DMS153 treated with DMSO at 0.1 percent for 48 hours (cell line): ENCODE results near the gene TMEM132C.
A peak's percentile ranks its signal among the peaks of the same experiment; 100 is the strongest.

ENCODE experiments used
- DNase-seq: peaks from one replicate; lab custom pipeline; 2025; ENCODE audit not compliant: unreplicated experiment; lab: John Stamatoyannopoulos, UW

Gene TMEM132C

GRCh38 chr12:128606538-128606937, 339.6 kb downstream of the TMEM132C start:
- no peak for DNase-seq

GRCh38 chr12:128606970-128607369, 340.0 kb downstream of the TMEM132C start:
- DNase-seq = no peak

- DNase-seq = no peak
Measured at GRCh38 chr12:128607641-128608040, 340.7 kb downstream of the TMEM132C start.

GRCh38 chr12:128609861-128610260, 342.9 kb downstream of the TMEM132C start:
- no peak for DNase-seq

GRCh38 chr12:128611736-128612135, 344.8 kb downstream of the TMEM132C start:
- DNase-seq = no peak

- DNase-seq = no peak
Measured at GRCh38 chr12:128612150-128612850, 345.3 kb downstream of the TMEM132C start.

GRCh38 chr12:128613837-128614590, 347.0 kb downstream of the TMEM132C start:
- no peak for DNase-seq

GRCh38 chr12:128617304-128617833, 350.4 kb downstream of the TMEM132C start:
- DNase-seq = no peak

GRCh38 chr12:128619263-128619662, 352.3 kb downstream of the TMEM132C start:
- DNase-seq = no peak

GRCh38 chr12:128621304-128621703, 354.3 kb downstream of the TMEM132C start:
- DNase-seq = no peak

GRCh38 chr12:128623748-128624147, 356.8 kb downstream of the TMEM132C start:
- DNase-seq = no peak

GRCh38 chr12:128626808-128627320, 359.9 kb downstream of the TMEM132C start:
- no peak for DNase-seq

GRCh38 chr12:128627659-128628058, 360.7 kb downstream of the TMEM132C start:
- no peak for DNase-seq

- no peak for DNase-seq
Measured at GRCh38 chr12:128629979-128630378, 363.0 kb downstream of the TMEM132C start.

- no peak for DNase-seq
Measured at GRCh38 chr12:128637642-128638606, 371.0 kb downstream of the TMEM132C start.

- no peak for DNase-seq
Measured at GRCh38 chr12:128639089-128639488, 372.1 kb downstream of the TMEM132C start.

GRCh38 chr12:128643155-128643554, 376.2 kb downstream of the TMEM132C start:
- no peak for DNase-seq

- DNase-seq = peak; percentile 5
Measured at GRCh38 chr12:128644664-128645296, 377.8 kb downstream of the TMEM132C start.

- DNase-seq = no peak
Measured at GRCh38 chr12:128649902-128650301, 382.9 kb downstream of the TMEM132C start.

- DNase-seq = no peak
Measured at GRCh38 chr12:128652136-128652751, 385.3 kb downstream of the TMEM132C start.
